ENCODE measurements around the gene ENGASE. TPM values are rescaled to one million over a fixed set of nuclear protein-coding genes. Genes with fewer than 3 reads are reported as not detected.
A peak's percentile ranks its signal among the peaks of the same experiment; 100 is the strongest.

The ENGASE gene
- total RNA-seq, 2 experiments from 2014 or later, result 42.5 to 43.4 TPM

- Mint-ChIP-seq H3K9me3 (no peaks in the 10 kb centered on the region), H3K4me3 (no peak overlapping the region), H3K4me1 (ENCODE audit: low read depth) (no peaks in the 10 kb centered on the region), H3K36me3 (no peaks in the 10 kb centered on the region), H3K27me3 (peaks cover 15% of the 10 kb centered on the region), H3K27ac (no peak overlapping the region)
- no peak for DNase-seq
- intact Hi-C loops (cut with micrococcal nuclease), result loop anchor here (1.0 kb wide), 1 partner anchor 23 kb away; no protein-coding TSS in a partner anchor
- CTCF ChIA-PET, result interaction anchor here (0.7 to 2.7 kb wide), 17 partner anchors 8 to 351 kb away, joined by 3 to 32 read pairs (median 4); no protein-coding TSS in a partner anchor
- POLR2A ChIA-PET, result no interaction called here
Measured at GRCh38 chr17:79041723-79042420, 32.8 kb upstream of the ENGASE start.

GRCh38 chr17:79042421-79043190 lies 32.0 kb upstream of the ENGASE start:
- no peaks in the 10 kb centered on the region for H3K4me1 Mint-ChIP-seq (ENCODE audit: low read depth)
- no peaks in the 10 kb centered on the region for H3K9me3 Mint-ChIP-seq
- DNase-seq, result peak; percentile 78
- ChIA-PET CTCF (interaction anchor here (0.6 to 2.7 kb wide), 18 partner anchors 9 to 351 kb away, joined by 3 to 32 read pairs (median 4); no protein-coding TSS in a partner anchor), POLR2A (no interaction called here)
- H3K27ac Mint-ChIP-seq, result no peak overlapping the region
- intact Hi-C loops (cut with micrococcal nuclease), result loop anchor here (1.0 kb wide), 1 partner anchor 23 kb away; no protein-coding TSS in a partner anchor
- no peak overlapping the region for H3K4me3 Mint-ChIP-seq
- no peaks in the 10 kb centered on the region for H3K36me3 Mint-ChIP-seq
- peaks cover 15% of the 10 kb centered on the region for H3K27me3 Mint-ChIP-seq

GRCh38 chr17:79043191-79043930 lies 31.3 kb upstream of the ENGASE start:
- DNase-seq, result no peak
- intact Hi-C loops (cut with micrococcal nuclease), result no loop called here
- no peak overlapping the region for H3K4me3 Mint-ChIP-seq
- POLR2A ChIA-PET, result no interaction called here
- H3K27me3 Mint-ChIP-seq, result peaks cover 15% of the 10 kb centered on the region
- CTCF ChIA-PET, result interaction anchor here (0.9 to 1.2 kb wide), 3 partner anchors 22 to 39 kb away, joined by 3 to 4 read pairs (median 3); no protein-coding TSS in a partner anchor
- H3K27ac Mint-ChIP-seq, result no peak overlapping the region
- H3K9me3 Mint-ChIP-seq, result no peaks in the 10 kb centered on the region
- no peaks in the 10 kb centered on the region for H3K36me3 Mint-ChIP-seq
- H3K4me1 Mint-ChIP-seq (ENCODE audit: low read depth), result no peaks in the 10 kb centered on the region

- DNase-seq, result no peak
- H3K4me1 Mint-ChIP-seq (ENCODE audit: low read depth), result no peaks in the 10 kb centered on the region
- POLR2A ChIA-PET, result interaction anchor here (1.2 kb wide), 1 partner anchor 34 kb away, joined by 4 read pairs; the partner anchor contains the start of gene CANT1
- CTCF ChIA-PET, result interaction anchor here (0.9 to 1.2 kb wide), 5 partner anchors 10 to 39 kb away, joined by 3 to 4 read pairs (median 3); no protein-coding TSS in a partner anchor
- H3K36me3 Mint-ChIP-seq, result no peaks in the 10 kb centered on the region
- H3K4me3 Mint-ChIP-seq, result no peak overlapping the region
- peaks cover 15% of the 10 kb centered on the region for H3K27me3 Mint-ChIP-seq
- no peaks in the 10 kb centered on the region for H3K9me3 Mint-ChIP-seq
- intact Hi-C loops (cut with micrococcal nuclease), result loop anchor here (2.0 kb wide), 1 partner anchor 349 kb away; no protein-coding TSS in a partner anchor
- H3K27ac Mint-ChIP-seq, result no peak overlapping the region
Measured at GRCh38 chr17:79043931-79044320, 30.7 kb upstream of the ENGASE start.

GRCh38 chr17:79044462-79044861 lies 30.2 kb upstream of the ENGASE start:
- ChIA-PET CTCF (interaction anchor here (0.9 to 2.0 kb wide), 8 partner anchors 8 to 348 kb away, joined by 3 to 19 read pairs (median 3); no protein-coding TSS in a partner anchor), POLR2A (interaction anchor here (1.2 kb wide), 1 partner anchor 35 kb away, joined by 4 read pairs; the partner anchor contains the start of gene CANT1)
- intact Hi-C loops (cut with micrococcal nuclease), result loop anchor here (2.0 kb wide), 1 partner anchor 348 kb away; no protein-coding TSS in a partner anchor
- H3K9me3 Mint-ChIP-seq, result no peaks in the 10 kb centered on the region
- peaks cover 15% of the 10 kb centered on the region for H3K27me3 Mint-ChIP-seq
- no peak overlapping the region for H3K27ac Mint-ChIP-seq
- H3K4me3 Mint-ChIP-seq, result no peak overlapping the region
- DNase-seq, result no peak
- H3K36me3 Mint-ChIP-seq, result no peaks in the 10 kb centered on the region
- H3K4me1 Mint-ChIP-seq (ENCODE audit: low read depth), result no peaks in the 10 kb centered on the region

GRCh38 chr17:79045001-79045729 lies 29.5 kb upstream of the ENGASE start:
- intact Hi-C loops (cut with micrococcal nuclease), result loop anchor here (2.0 kb wide), 1 partner anchor 348 kb away; no protein-coding TSS in a partner anchor
- CTCF ChIA-PET, result interaction anchor here (0.6 to 2.0 kb wide), 19 partner anchors 8 to 356 kb away, joined by 3 to 19 read pairs (median 5); partner anchors contain the start of gene ENGASE
- Mint-ChIP-seq H3K27ac (no peak overlapping the region), H3K4me1 (ENCODE audit: low read depth) (no peaks in the 10 kb centered on the region), H3K9me3 (no peaks in the 10 kb centered on the region), H3K4me3 (no peak overlapping the region), H3K36me3 (no peaks in the 10 kb centered on the region), H3K27me3 (peaks cover 15% of the 10 kb centered on the region)
- no peak for DNase-seq
- POLR2A ChIA-PET, result interaction anchor here (1.2 kb wide), 1 partner anchor 36 kb away, joined by 4 read pairs; the partner anchor contains the start of gene CANT1

GRCh38 chr17:79045842-79046196 lies 28.8 kb upstream of the ENGASE start:
- no peak overlapping the region for H3K4me3 Mint-ChIP-seq
- H3K27me3 Mint-ChIP-seq, result peaks cover 15% of the 10 kb centered on the region
- ChIA-PET CTCF (interaction anchor here (0.6 to 2.0 kb wide), 16 partner anchors 9 to 355 kb away, joined by 3 to 19 read pairs (median 6); partner anchors contain the start of gene ENGASE), POLR2A (no interaction called here)
- H3K9me3 Mint-ChIP-seq, result no peaks in the 10 kb centered on the region
- no peak overlapping the region for H3K27ac Mint-ChIP-seq
- intact Hi-C loops (cut with micrococcal nuclease), result loop anchor here (2.0 kb wide), 1 partner anchor 347 kb away; no protein-coding TSS in a partner anchor
- H3K4me1 Mint-ChIP-seq (ENCODE audit: low read depth), result no peaks in the 10 kb centered on the region
- DNase-seq, result peak; percentile 75
- H3K36me3 Mint-ChIP-seq, result no peaks in the 10 kb centered on the region

GRCh38 chr17:79046197-79046915 lies 28.3 kb upstream of the ENGASE start:
- Mint-ChIP-seq H3K4me1 (ENCODE audit: low read depth) (no peaks in the 10 kb centered on the region), H3K27ac (no peak overlapping the region), H3K27me3 (peaks cover 15% of the 10 kb centered on the region), H3K4me3 (no peak overlapping the region), H3K36me3 (no peaks in the 10 kb centered on the region), H3K9me3 (no peaks in the 10 kb centered on the region)
- intact Hi-C loops (cut with micrococcal nuclease), result no loop called here
- no peak for DNase-seq
- ChIA-PET CTCF (interaction anchor here (0.7 to 2.0 kb wide), 12 partner anchors 10 to 355 kb away, joined by 3 to 19 read pairs (median 6); partner anchors contain the start of gene ENGASE), POLR2A (no interaction called here)

- no peak overlapping the region for H3K4me3 Mint-ChIP-seq
- no peaks in the 10 kb centered on the region for H3K36me3 Mint-ChIP-seq
- ChIA-PET POLR2A (no interaction called here), CTCF (interaction anchor here (1.7 kb wide), 1 partner anchor 16 kb away, joined by 6 read pairs; no protein-coding TSS in a partner anchor)
- no peak for DNase-seq
- intact Hi-C loops (cut with micrococcal nuclease), result no loop called here
- peaks cover 15% of the 10 kb centered on the region for H3K27me3 Mint-ChIP-seq
- H3K4me1 Mint-ChIP-seq (ENCODE audit: low read depth), result no peaks in the 10 kb centered on the region
- no peak overlapping the region for H3K27ac Mint-ChIP-seq
- H3K9me3 Mint-ChIP-seq, result no peaks in the 10 kb centered on the region
Measured at GRCh38 chr17:79046916-79047280, 27.7 kb upstream of the ENGASE start.

- H3K4me3 Mint-ChIP-seq, result no peak overlapping the region
- H3K4me1 Mint-ChIP-seq (ENCODE audit: low read depth), result no peaks in the 10 kb centered on the region
- H3K9me3 Mint-ChIP-seq, result no peaks in the 10 kb centered on the region
- H3K36me3 Mint-ChIP-seq, result no peaks in the 10 kb centered on the region
- CTCF ChIA-PET, result no interaction called here
- peaks cover 15% of the 10 kb centered on the region for H3K27me3 Mint-ChIP-seq
- no peak overlapping the region for H3K27ac Mint-ChIP-seq
- POLR2A ChIA-PET, result no interaction called here
- intact Hi-C loops (cut with micrococcal nuclease), result no loop called here
- no peak for DNase-seq
Measured at GRCh38 chr17:79047291-79047920, 27.2 kb upstream of the ENGASE start.
